ENCODE measurements around the gene BCL2.

The BCL2 gene

GRCh38 chr18:63302220-63302619 lies 17.3 kb downstream of the BCL2 start:
- Histone ChIP-seq H3K4me3 (ENCODE audit: low read depth, low read length) (no peak overlapping the region), H3K36me3 (peaks cover 5% of the 10 kb centered on the region; the same call in 1 of the 2 replicates), H3K27me3 (no peaks in the 10 kb centered on the region), H3K9me3 (no peaks in the 10 kb centered on the region), H3K4me1 (no peaks in the 10 kb centered on the region)
- no peak for TF ChIP-seq CTCF (IDR thresholded peaks at IDR 0.05; ENCODE audit: low read depth, low read length)
- no peak for DNase-seq

- H3K4me1 ChIP-seq = no peaks in the 10 kb centered on the region
Observed at GRCh38 chr18:63301434-63301833, 18.1 kb downstream of the BCL2 start.

GRCh38 chr18:63299837-63300745 lies 19.5 kb downstream of the BCL2 start:
- no peak for DNase-seq
- no peaks in the 10 kb centered on the region for H3K4me1 ChIP-seq
- no peaks in the 10 kb centered on the region for H3K27me3 ChIP-seq
- no peak for TF ChIP-seq CTCF (IDR thresholded peaks at IDR 0.05; ENCODE audit: low read depth, low read length)
- H3K9me3 ChIP-seq = no peaks in the 10 kb centered on the region
- no peak overlapping the region for H3K4me3 ChIP-seq (ENCODE audit: low read depth, low read length)
- H3K36me3 ChIP-seq = peaks cover 5% of the 10 kb centered on the region; the same call in 1 of the 2 replicates

More at GRCh38 chr18:63301434-63301833, 18.1 kb downstream of the BCL2 start:
- TF ChIP-seq CTCF (IDR thresholded peaks at IDR 0.05; ENCODE audit: low read depth, low read length) = no peak
- no peaks in the 10 kb centered on the region for H3K27me3 ChIP-seq
- peaks cover 5% of the 10 kb centered on the region; the same call in 1 of the 2 replicates for H3K36me3 ChIP-seq
- no peak overlapping the region for H3K4me3 ChIP-seq (ENCODE audit: low read depth, low read length)
- DNase-seq = no peak
- H3K9me3 ChIP-seq = no peaks in the 10 kb centered on the region

GRCh38 chr18:63298400-63299365 lies 20.9 kb downstream of the BCL2 start:
- Histone ChIP-seq H3K36me3 (peaks cover 5% of the 10 kb centered on the region; the same call in 1 of the 2 replicates), H3K9me3 (no peaks in the 10 kb centered on the region), H3K27me3 (no peaks in the 10 kb centered on the region), H3K4me1 (no peaks in the 10 kb centered on the region), H3K4me3 (ENCODE audit: low read depth, low read length) (no peak overlapping the region)
- TF ChIP-seq CTCF (IDR thresholded peaks at IDR 0.05; ENCODE audit: low read depth, low read length) = no peak
- no peak for DNase-seq

GRCh38 chr18:63297687-63298399 lies 21.7 kb downstream of the BCL2 start:
- Histone ChIP-seq H3K4me1 (no peaks in the 10 kb centered on the region), H3K4me3 (ENCODE audit: low read depth, low read length) (no peak overlapping the region), H3K27me3 (no peaks in the 10 kb centered on the region), H3K36me3 (peaks cover 5% of the 10 kb centered on the region; the same call in 1 of the 2 replicates), H3K9me3 (no peaks in the 10 kb centered on the region)
- TF ChIP-seq CTCF (IDR thresholded peaks at IDR 0.05; ENCODE audit: low read depth, low read length) = no peak
- no peak for DNase-seq

Measured in BE2C (cell line).